Stimulated activated CD4-positive, alpha-beta T cell treated with anti-CD3 and anti-CD28 coated beads, Interleukin-2, amount 100 ng/mL, for 48 hours (primary cell): ENCODE results near the gene SMPD4.
A peak's percentile ranks its signal among the peaks of the same experiment; 100 is the strongest.
"Not testable (repeated sequence)": the region's sequence is repeated elsewhere in the genome, so short reads cannot be mapped to it uniquely, and the experiment has no call there.

ENCODE experiments used
- DNase-seq, 2 donors: peaks; one replicate each; pipeline ENCODE4 v3.0.0-alpha.2; 2020

SMPD4 gene

GRCh38 chr2:130181325-130181879 is at the start of gene SMPD4:
TSS of gene SMPD4 (minus strand) at chr2:130181602. CDS start at chr2:130176592, 5,010 bp downstream.
- peak; percentile 95 to 96 for DNase-seq

- DNase-seq = not testable (repeated sequence)
Observed at GRCh38 chr2:130230907-130231306, 49.5 kb upstream of the SMPD4 start.

- DNase-seq = not testable (repeated sequence)
Observed at GRCh38 chr2:130230376-130230775, 49.0 kb upstream of the SMPD4 start.

- peak; percentile 4 to 14 for DNase-seq
Observed at GRCh38 chr2:130229161-130229510, 47.7 kb upstream of the SMPD4 start.

- DNase-seq = not testable (repeated sequence)
Observed at GRCh38 chr2:130228467-130229160, 47.2 kb upstream of the SMPD4 start.

GRCh38 chr2:130228005-130228404 is 46.6 kb upstream of the SMPD4 start:
- not testable (repeated sequence) for DNase-seq

- DNase-seq = not testable (repeated sequence)
Observed at GRCh38 chr2:130222523-130222922, 41.1 kb upstream of the SMPD4 start.

- DNase-seq = not testable (repeated sequence)
Observed at GRCh38 chr2:130220505-130220904, 39.1 kb upstream of the SMPD4 start.

GRCh38 chr2:130219147-130219546 is 37.7 kb upstream of the SMPD4 start:
- not testable (repeated sequence) for DNase-seq

GRCh38 chr2:130207051-130207450 is 25.6 kb upstream of the SMPD4 start:
- DNase-seq = not testable (repeated sequence)

GRCh38 chr2:130203150-130203549 is 21.7 kb upstream of the SMPD4 start:
- DNase-seq = not testable (repeated sequence)

- DNase-seq = not testable (repeated sequence)
Observed at GRCh38 chr2:130202518-130202917, 21.1 kb upstream of the SMPD4 start.

GRCh38 chr2:130198343-130198742 is 16.9 kb upstream of the SMPD4 start, which contains the start of gene TUBA3E:
TSS of gene TUBA3E (minus strand) at chr2:130198439. CDS start at chr2:130198360, 79 bp downstream.
- DNase-seq = no peak

- DNase-seq = not testable (repeated sequence)
Observed at GRCh38 chr2:130196052-130196451, 14.7 kb upstream of the SMPD4 start.

- DNase-seq = not testable (repeated sequence)
Observed at GRCh38 chr2:130195089-130195635, 13.8 kb upstream of the SMPD4 start.

- not testable (repeated sequence) for DNase-seq
Observed at GRCh38 chr2:130193824-130194223, 12.4 kb upstream of the SMPD4 start.

GRCh38 chr2:130192451-130192850 is 11.0 kb upstream of the SMPD4 start:
- not testable (repeated sequence) for DNase-seq

GRCh38 chr2:130191319-130191718 is 9.9 kb upstream of the SMPD4 start:
- DNase-seq = not testable (repeated sequence)

- no peak for DNase-seq
Observed at GRCh38 chr2:130190237-130190636, 8.8 kb upstream of the SMPD4 start.

GRCh38 chr2:130188958-130189357 is 7.6 kb upstream of the SMPD4 start:
- DNase-seq = not testable (repeated sequence)

- DNase-seq = not testable (repeated sequence)
Observed at GRCh38 chr2:130187859-130188792, 6.7 kb upstream of the SMPD4 start.

- DNase-seq = no peak
Observed at GRCh38 chr2:130187268-130187667, 5.9 kb upstream of the SMPD4 start.

GRCh38 chr2:130186391-130186790 is 5.0 kb upstream of the SMPD4 start:
- no peak for DNase-seq
